ENCODE results near the gene CARD10.

DNA sequence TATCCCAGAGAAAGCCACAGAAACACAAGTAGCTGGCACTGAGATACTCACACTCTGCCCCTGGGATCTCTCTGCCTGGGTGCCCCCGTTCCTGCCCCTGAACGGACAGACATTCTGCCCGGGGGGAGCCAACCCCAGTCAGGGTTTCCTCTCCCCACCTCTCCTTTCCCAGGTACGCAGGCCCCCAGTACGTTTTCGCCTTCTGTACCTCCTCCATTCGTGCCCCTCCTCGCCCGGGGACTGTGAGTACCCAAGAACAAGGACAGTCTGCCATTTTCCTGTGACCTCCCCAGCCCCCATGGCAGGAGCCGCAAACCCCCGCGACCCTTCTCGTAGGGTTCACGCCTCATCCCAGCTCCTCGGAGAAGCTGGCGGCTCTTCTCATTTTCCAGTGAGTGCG, 62.9 kb downstream of the CARD10 start:
- no peak for TF ChIP-seq POLR2A (IDR thresholded peaks at IDR 0.05)
- TF ChIP-seq, protein P1, sequence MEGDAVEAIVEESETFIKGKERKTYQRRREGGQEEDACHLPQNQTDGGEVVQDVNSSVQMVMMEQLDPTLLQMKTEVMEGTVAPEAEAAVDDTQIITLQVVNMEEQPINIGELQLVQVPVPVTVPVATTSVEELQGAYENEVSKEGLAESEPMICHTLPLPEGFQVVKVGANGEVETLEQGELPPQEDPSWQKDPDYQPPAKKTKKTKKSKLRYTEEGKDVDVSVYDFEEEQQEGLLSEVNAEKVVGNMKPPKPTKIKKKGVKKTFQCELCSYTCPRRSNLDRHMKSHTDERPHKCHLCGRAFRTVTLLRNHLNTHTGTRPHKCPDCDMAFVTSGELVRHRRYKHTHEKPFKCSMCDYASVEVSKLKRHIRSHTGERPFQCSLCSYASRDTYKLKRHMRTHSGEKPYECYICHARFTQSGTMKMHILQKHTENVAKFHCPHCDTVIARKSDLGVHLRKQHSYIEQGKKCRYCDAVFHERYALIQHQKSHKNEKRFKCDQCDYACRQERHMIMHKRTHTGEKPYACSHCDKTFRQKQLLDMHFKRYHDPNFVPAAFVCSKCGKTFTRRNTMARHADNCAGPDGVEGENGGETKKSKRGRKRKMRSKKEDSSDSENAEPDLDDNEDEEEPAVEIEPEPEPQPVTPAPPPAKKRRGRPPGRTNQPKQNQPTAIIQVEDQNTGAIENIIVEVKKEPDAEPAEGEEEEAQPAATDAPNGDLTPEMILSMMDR (IDR thresholded peaks at IDR 0.05), result no peak

Data from body of pancreas (tissue), 4 donors.